ENCODE data around the gene SPATA2L. TPM values are rescaled to one million over a fixed set of nuclear protein-coding genes. Genes with fewer than 3 reads are reported as not detected.

The SPATA2L gene
- total RNA-seq, 1 donor from 2014 or later = 18.6 TPM

GRCh38 chr16:89660146-89660545 lies 41.4 kb downstream of the SPATA2L start:
- no peak for DNase-seq
- Mint-ChIP-seq H3K4me1 (ENCODE audit: low read depth, unreplicated experiment) (peaks cover 5% of the 10 kb centered on the region), H3K9me3 (ENCODE audit: unreplicated experiment) (peaks cover 9% of the 10 kb centered on the region), H3K4me3 (ENCODE audit: unreplicated experiment) (no peak overlapping the region), H3K36me3 (ENCODE audit: unreplicated experiment) (peaks cover 12% of the 10 kb centered on the region), H3K27me3 (ENCODE audit: unreplicated experiment) (peaks cover 7% of the 10 kb centered on the region), H3K27ac (ENCODE audit: unreplicated experiment) (no peak overlapping the region)
- no peak for TF ChIP-seq CTCF (IDR thresholded peaks at IDR 0.05; ENCODE audit: partially characterized antibody, unreplicated experiment)

DNA sequence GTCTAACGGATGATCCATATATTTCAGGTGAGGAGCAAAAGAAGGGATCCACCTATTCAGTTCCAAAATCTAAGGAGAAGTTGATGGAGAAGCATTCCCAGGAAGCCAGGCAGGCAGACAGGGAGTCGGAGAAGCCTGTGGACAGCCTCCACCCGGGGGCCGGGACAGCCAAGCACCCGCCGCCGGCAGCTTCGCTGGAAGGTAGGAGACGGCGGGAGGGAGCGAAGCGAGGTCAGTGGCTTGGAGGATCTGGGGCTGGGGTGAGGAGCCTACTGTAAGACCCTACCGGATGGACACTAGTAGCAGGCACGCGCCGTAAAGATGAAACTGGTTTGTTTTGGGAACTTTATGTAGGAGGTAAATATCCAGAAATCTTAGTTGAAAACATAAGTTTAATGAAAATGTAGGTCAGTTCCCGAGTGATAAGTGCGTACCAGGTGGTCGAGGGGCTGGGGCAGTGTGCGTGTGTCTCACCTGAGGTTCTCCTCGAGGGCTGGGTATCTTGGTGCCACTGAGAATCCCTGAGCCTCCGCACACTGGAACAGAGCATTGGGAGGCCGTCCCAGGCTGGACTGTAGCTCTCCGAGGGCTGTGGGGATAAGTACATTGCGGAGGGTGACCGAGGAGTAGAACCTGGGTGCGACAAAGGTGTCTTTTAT lies 43.2 kb downstream of the SPATA2L start:
- H3K27me3 Mint-ChIP-seq (ENCODE audit: unreplicated experiment) = peaks cover 5% of the 10 kb centered on the region
- peaks cover 7% of the 10 kb centered on the region for H3K9me3 Mint-ChIP-seq (ENCODE audit: unreplicated experiment)
- H3K36me3 Mint-ChIP-seq (ENCODE audit: unreplicated experiment) = peaks cover 7% of the 10 kb centered on the region
- peak overlapping the region; percentile 91 for H3K4me3 Mint-ChIP-seq (ENCODE audit: unreplicated experiment)
- DNase-seq = peak; percentile 47
- H3K4me1 Mint-ChIP-seq (ENCODE audit: low read depth, unreplicated experiment) = peaks cover 5% of the 10 kb centered on the region
- no peak for TF ChIP-seq CTCF (IDR thresholded peaks at IDR 0.05; ENCODE audit: partially characterized antibody, unreplicated experiment)
- peak overlapping the region; percentile 29 for H3K27ac Mint-ChIP-seq (ENCODE audit: unreplicated experiment)

DNA sequence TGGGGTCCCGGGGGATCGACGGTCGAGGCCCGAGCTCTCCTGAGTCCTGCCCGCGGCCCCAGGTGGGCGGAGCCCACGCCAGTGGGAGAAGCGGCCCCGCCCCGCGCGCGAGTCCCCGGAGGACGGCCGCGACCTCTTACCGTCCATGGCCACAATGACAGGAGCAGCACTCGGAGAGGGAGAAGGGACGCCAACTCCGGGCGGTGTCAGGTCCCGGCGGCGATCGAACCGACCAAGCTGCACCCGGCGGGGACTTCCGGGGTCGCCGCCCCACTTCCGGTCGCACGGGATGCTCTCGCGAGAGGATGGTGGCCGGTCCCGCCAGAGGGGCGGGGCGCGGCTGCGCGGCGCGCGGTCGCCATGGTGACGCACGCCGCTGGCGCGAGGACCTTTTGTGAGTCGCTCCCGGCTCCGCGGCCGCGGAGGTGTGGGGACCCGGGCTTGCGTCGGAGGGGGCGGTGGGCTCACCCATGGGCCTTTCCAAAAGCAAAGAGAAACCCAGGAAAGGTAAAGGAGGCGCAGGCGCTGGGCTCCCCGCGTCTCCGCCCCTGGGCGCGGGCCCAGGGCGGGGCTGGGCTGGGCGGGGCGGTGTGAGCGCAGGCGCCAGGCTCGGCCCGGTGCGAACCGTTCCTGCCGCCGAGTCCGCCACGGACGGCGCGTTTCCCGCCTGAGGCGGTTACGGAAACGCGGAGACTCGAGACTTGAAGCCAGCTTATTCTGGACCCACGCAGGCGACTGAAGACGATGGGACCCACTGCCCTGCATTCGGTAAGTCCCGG lies 43.9 kb downstream of the SPATA2L start, which contains the start of the genes CHMP1A and SPATA33:
TSS of gene CHMP1A (minus strand) at position 267 of the 779 bp plus-strand sequence. CDS start at position 147, 120 bp downstream.
TSS of gene SPATA33 (plus strand) at position 395 of the 779 bp plus-strand sequence. CDS start at position 471, 76 bp downstream.
- peak; percentile 95 for DNase-seq
- no peak for TF ChIP-seq CTCF (IDR thresholded peaks at IDR 0.05; ENCODE audit: partially characterized antibody, unreplicated experiment)
- Mint-ChIP-seq H3K27ac (ENCODE audit: unreplicated experiment) (peak within 1 kb of the TSS; percentile 29), H3K4me1 (ENCODE audit: low read depth, unreplicated experiment) (peaks cover 5% of the 10 kb centered on the region), H3K4me3 (ENCODE audit: unreplicated experiment) (peak within 1 kb of the TSS; percentile 91), H3K9me3 (ENCODE audit: unreplicated experiment) (peaks cover 6% of the 10 kb centered on the region), H3K27me3 (ENCODE audit: unreplicated experiment) (peaks cover 5% of the 10 kb centered on the region), H3K36me3 (ENCODE audit: unreplicated experiment) (peaks cover 7% of the 10 kb centered on the region)

DNA sequence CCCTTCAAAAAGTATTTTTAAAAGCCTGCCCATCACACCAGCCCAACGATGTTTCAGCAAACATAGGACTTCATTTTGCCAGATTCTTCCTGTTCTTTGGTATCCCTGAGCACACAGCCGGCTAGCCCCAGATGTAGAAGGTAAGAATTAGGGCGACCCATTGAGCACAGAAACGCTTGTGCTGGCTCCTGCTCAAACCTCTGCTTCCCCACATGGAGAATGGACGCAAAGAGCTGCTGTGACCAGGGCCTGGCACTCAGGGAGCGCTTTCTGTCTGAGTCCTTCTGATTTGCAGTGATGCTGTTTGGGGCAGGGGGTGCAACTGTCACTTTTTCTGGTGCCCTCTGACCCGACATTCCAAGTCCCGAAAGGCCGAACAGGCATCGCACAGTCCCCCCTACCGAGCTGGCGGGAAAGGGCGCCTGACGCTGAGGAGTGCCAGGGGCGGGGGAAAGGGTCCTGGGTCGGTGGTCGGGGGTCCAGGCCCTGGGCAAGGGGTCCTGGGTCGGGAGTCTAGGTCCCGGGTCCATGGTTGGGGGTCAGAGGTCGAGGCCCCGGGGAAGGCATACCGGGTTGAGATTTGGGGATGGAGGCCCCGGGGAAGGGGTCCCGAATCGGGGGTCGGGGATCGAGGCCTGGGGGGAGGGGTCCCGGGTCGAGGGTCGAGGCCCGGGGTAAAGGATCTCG lies 44.9 kb downstream of the SPATA2L start:
- peak overlapping the region; percentile 74 for H3K4me3 Mint-ChIP-seq (ENCODE audit: unreplicated experiment)
- DNase-seq = no peak
- no peak for TF ChIP-seq CTCF (IDR thresholded peaks at IDR 0.05; ENCODE audit: partially characterized antibody, unreplicated experiment)
- H3K4me1 Mint-ChIP-seq (ENCODE audit: low read depth, unreplicated experiment) = peaks cover 5% of the 10 kb centered on the region
- H3K9me3 Mint-ChIP-seq (ENCODE audit: unreplicated experiment) = peaks cover 6% of the 10 kb centered on the region
- H3K27ac Mint-ChIP-seq (ENCODE audit: unreplicated experiment) = no peak overlapping the region
- H3K36me3 Mint-ChIP-seq (ENCODE audit: unreplicated experiment) = peaks cover 6% of the 10 kb centered on the region
- peaks cover 5% of the 10 kb centered on the region for H3K27me3 Mint-ChIP-seq (ENCODE audit: unreplicated experiment)

Data from glutamatergic neuron (in vitro differentiated cells).